Measurements from ENCODE around the gene SPRTN.

The SPRTN gene

DNA sequence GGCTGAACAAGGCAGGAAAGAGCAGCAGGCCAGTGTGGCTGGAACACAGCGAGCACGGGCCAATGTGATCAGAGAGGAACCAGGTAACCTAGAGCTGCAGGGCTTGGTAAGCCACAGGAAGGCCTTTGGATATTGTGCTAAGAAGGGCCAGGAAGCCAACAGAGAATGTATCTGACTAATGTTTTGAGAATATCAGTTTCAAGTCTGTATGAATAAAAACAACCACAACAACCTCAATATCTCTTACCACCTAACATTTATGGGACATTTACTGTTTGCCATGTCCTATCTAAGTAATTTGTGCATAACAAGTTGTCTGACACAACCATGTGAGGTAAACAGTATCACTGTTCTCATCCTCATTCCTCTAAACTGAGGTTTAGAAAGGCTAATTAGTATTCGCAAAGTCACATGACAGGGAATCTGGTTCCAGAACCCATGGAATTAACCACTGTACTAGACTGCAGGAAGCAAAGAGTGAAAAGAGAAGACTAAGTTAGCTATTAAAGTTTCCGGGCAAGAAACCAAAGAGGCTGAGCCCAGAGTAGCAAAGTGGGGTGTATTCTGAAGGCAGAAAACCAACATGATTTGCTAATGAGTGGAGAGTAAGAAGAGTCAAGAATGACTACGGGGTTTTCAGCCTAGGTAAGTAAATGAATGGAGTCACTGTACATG, 38.9 kb downstream of the SPRTN start:
- no peak for DNase-seq (ENCODE audit: low spot score)

DNA sequence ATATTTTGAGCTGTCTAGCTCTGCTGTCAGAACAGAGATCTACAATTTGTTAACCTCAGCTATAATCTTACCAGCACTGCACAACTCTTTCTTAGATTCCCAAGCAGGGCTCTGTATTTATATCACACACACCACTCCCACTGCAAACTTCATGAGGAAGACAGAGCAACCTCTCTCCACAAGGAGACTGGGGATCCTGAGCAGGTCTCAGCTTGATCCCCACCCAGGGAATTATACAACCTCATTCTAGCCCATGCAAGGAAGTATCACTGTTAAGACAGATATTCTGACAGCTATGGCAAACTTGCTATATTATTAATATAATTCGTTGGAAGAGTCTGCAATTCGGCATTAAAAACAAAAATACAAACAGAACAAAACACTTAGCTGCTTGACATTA, 43.6 kb downstream of the SPRTN start:
- DNase-seq (ENCODE audit: low spot score): no peak

DNA sequence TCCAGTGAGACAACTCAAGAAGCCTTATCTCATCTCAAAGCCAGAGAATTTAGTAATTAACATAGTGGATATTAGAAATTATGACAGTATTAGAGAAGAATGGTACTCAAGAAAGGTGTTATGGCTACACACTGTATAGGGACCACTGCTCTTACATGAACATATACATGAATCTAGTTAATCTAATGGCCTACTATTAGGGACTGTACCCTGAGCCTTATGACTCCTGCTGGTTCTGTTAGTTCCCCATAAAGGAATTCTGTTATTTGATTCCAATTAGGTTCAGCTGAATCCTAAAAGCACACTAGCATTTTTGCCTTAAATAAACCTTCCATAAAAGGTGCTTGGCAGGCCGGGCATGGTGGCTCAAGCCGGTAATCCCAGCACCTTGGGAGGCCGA, 44.3 kb downstream of the SPRTN start:
- DNase-seq (ENCODE audit: low spot score): no peak

DNA sequence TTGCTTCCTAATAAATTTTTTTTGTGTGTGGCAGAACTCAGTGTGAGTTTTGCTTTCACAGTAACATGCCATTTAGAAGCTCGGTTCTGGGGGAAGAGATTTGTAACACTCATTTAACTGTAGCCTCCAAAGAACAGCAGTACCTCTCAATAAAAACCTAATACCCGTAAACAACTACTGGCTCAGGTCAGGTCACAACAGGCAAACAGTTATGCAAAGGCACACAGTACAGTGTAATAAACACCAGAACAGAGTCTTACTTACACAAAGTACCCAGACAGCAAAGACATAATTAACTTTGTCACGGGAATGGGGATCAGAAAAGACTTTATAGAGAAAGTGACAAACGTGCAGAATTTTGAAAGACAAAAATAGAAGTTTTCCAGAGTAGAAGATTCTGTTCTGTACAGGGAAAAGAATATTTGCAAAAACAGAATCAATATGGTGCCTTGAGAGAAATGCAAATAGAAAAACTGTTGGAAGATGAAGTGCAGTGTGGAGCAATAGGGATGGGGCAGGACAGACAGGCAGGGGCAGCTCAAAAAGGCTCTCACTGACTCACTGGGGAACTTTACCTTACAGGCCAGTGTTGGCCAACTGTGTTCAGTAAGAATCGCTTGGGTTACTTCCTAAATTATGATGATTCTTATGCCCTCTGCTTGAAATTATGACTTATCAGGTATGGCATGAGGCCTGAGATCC, 45.2 kb downstream of the SPRTN start:
- DNase-seq (ENCODE audit: low spot score): no peak

DNA sequence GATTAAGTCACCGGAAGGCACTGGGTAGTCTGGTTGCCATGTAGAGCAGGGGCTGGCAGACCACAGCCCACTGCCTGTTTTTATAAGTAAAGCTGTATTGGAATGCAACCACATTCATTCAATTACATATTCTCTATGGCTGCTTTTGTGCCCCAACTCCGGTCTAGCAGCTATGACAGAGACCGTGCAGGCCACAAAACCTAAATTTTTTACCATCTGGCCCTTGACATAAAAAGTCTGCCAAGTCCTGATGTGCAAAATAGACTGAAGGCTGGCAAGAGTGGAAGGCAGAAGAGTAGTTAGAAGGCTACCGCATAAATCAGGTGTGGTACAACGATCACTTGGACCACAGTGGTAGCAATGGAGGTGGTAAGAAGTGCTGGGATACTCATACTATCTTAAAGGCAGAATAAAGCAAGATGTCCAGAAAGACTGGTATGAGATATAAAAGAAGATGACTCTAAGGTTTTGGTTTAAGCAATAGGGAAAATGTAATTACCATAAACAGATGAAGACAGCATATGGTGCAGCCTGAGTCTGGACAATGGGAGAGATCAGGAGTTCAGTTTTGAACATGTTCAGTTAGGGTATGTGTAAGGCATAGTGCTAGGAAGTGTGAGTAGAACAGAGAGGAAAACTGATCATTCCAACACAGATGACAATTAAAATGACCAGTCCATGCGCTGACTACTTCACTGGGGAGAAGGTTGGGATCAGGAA, 46.8 kb downstream of the SPRTN start:
- DNase-seq (ENCODE audit: low spot score): no peak

DNA sequence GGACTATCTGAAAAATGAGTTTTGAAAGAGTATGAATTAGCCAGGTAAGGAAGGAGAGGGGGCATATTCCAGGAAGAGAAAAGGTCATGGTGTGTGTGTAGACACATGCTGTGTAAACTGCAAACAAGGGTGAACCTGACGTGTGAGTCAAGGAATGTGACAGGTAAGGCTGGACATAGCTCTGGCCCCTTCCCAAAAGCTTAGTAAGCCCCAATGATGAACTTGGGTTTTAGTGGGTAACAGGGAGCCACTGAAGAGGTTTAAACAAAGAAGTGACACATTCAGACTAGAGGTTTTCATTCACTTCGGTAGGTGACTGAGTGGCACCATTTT, 47.3 kb downstream of the SPRTN start:
- no peak for DNase-seq (ENCODE audit: low spot score)

DNA sequence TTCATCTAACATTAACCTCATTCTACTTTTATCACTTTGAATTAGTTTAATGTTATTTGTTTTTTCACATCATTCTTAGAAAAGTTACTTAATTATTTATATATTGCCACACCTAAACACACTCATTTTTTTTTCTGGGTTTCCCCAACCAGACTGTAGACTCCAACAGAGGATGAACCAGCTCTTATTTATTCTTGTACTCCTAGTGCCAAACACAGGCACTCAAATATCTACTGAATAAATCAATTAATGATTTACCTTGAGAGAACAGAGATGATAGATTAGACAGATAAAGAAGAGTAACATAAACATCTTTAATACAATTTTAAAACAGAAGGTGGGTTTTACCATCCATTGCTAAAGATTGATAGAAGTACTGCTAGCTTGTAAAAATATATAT, 48.4 kb downstream of the SPRTN start:
- no peak for DNase-seq (ENCODE audit: low spot score)

DNA sequence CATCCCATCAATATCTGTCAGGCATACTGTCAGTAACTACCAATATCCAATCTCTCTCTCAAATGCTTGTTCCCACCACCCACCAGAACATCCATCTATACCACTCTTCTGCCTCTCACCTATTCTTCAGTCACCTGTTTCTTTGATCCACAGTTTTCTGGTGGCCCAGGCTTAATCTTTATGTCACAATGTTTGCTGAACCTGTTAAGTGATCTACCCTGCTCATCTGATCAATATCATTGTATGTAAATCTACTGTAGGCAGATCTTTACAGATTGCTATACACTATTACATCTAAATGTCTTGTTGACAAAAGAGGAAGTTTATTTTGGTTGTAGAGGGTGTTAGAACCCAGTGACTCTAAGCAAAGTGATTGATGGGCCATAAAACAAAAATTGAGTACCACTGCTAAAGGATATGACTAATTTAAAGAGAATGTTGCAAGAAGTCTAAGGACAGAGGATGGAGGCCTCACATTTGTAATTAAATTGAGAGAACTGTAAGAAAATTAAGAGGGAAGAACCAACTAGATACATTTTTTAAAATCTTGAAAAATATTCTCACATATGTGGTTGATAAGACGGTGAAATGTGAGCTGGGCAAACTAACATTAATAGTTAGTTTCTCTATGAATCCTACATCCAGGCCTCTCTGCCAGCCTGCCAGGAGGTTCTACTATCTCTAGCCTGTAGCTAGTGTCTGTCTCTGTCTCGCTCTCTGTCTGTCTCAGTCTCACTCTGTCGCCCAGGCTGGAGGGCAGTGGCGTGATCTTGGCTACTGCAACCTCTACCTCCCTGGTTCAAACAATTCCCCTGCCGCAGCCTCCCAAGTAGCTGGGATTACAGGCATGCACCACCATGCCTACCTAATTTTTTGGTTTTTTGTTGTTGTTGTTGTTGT, 49.9 kb downstream of the SPRTN start:
- no peak for DNase-seq (ENCODE audit: low spot score)

DNA sequence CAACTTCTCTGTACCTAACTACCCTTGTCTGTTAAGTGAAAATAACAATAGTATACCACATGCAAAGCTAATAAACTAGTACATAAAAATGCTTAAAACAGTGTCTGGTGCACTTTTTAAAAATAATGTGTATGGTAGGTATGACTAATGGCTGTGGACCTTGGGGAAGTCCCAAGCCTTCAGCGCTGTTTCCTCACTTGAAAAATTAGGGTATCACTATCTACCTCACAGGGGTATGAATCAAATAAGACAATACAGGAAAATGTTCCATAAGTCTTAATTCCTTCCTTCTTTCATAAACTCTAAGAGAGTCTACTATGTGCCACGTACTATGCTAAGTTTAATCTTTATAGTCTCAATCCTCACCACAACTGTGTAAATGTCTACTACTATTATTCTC, 52.0 kb downstream of the SPRTN start:
- DNase-seq (ENCODE audit: low spot score): no peak

DNA sequence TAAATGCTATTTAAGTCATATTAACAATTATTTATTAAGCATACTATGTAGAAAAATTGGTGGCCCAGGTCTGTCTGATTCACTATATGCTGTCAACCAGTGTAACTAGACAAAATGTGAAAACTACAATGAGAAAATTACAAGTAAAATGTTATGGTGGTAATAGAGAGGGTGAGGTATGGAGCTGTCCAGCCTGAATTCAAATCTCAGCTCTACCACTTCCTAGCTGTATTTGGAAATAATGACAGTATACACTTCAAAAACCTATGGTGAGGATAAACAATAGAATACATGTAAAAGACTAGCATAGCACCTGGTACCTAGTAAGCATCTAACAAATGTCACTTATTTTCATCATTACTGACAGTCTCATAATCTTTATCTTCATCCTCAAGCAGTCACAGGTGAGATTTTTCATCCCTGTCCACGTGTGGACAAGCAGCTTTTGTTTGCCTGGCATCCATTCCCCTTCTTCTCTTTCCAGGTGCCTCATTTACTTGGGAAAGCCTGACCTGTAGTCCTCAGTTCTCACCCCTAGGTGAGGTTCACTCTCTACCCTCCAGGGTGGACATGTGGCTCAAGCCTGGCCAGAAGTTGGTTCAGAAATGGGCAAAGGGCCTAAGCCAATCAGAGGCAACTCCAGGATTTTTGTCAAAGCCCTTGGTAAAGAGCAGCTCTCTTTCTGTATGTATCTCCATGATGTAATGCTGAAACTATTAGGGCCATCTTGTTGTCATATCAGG, 54.5 kb downstream of the SPRTN start:
- DNase-seq (ENCODE audit: low spot score): no peak

DNA sequence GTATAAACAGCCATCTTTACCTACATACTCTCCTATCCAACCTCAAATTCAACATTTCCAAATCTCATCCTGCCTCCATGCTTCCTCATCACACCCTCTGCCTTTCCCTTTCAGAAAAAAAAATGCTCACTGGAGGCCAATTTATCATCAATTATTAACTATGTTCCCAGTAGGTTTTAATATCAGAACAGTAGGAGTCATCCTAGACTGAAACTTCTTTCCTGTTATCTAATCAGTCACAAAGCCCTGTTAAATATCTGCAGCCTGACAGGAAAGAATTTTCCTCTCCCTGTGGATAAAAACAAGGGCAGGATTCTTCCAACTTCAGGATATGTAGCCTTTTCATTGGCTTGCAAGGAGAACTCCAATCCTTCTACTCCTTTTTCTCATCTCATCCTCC, 55.6 kb downstream of the SPRTN start:
- no peak for DNase-seq (ENCODE audit: low spot score)

DNA sequence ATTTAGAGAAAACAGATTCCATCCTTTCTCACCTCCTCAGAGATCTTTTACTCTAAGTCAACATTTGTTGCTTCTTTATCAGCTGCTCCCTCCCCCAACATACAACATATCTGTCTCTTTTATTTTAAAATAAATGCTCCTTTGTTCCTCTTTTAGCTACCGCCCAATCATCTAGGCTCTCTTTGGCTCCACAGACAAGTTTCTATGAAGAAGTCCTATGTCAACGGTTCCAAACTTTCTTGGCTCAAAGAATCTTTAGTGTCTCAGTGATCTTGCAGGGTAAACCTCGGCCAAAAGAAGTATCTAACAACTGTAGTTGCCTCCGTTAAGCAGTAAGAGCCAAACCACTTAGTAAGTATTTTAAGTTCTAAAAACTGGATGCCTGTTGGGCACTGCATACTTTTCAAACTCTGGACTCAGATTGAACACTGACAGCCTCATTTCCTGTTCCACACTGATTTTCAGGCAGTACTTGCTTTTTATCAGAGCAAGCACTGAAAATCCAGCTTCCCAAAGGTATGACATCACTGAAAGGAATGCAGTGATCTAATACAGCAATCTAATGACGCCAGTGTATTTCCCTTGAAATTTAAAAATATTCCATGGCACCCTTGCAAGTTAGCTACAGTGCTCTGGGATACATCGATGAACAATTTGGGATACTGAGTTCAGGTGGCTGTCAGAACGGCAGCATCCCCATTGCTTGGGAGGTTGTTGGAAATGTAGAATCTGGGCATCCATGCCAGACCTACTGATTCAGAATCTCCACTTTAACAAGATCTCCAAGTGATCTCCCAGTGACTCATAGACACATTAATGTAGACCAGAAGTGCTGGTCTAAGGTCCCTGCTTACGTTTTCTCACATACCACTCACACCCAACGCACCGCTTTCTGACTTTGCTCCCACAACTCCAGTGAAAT, 57.2 kb downstream of the SPRTN start:
- peak; percentile 73 for DNase-seq (ENCODE audit: low spot score)

DNA sequence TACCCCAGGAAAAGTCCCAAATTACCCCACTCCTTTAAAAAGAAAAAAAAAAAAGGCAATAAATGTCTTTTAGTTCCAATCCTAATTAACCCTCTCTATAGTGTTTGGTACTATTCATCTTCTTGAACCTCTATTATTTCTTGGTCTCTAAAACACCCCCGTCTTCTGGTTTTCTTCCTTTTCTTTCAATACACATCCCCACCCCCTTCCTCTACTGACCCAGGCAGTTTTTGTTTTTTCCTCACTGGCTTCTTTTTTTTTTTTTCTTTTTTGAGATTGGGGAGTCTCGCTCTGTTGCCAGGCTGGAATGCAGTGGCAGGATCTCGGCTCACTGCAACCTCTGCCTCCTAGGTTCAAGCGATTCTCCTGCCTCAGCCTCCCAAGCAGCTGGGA, 57.9 kb downstream of the SPRTN start:
- no peak for DNase-seq (ENCODE audit: low spot score)

DNA sequence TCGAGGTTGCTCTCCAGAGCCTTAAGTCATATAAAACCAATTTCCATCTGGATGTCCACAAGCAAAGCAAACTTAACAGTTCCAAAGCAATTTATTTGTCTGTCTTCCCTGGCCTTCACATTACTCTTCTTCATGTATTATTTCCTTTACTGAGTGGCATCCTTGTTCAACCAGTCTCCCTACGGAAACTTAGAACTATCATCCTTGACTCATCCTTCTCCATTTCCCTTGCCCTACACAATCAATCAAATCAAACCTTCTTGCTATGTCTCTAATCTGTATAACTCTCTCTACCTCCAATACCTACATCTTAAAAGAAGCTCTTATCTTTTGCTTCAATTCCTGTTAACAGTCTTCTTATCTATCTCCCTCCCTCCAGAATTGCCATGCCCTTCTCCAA, 58.5 kb downstream of the SPRTN start:
- no peak for DNase-seq (ENCODE audit: low spot score)

DNA sequence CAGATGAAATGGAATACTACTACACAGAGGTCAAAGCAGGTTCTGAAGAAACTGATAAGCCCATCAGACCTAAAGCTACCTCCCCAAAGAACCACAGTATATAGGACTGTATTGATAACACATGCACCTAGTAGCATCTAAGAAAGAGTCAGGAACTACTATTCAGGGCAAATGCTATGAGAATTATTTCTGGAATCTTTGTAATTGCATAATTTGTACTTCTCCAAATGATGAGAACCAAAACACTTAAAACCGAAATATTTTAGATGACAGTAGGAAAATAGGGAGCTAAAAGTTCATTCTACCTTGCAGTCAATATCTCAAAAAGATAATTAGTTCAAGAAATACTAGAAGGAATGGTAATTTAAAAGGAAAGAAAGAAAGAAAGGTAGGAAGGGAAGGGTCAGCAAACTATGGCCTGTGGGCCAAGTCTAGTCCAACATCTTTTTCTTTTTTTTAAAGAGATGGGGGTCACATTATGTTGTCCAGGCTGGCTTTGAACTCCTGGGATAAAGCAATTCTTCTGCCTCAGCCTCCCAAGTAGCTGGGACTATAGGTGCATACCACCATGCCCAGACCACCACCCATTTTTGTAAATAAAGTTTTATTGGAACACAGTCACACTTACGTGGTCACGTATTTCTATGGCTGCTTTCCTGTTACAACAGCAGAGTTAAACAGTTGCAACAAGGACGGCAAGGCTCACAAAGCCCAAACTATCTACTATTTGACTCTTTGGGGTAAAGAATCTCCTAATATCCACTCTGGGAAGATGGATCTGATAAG, 60.0 kb downstream of the SPRTN start:
- no peak for DNase-seq (ENCODE audit: low spot score)

DNA sequence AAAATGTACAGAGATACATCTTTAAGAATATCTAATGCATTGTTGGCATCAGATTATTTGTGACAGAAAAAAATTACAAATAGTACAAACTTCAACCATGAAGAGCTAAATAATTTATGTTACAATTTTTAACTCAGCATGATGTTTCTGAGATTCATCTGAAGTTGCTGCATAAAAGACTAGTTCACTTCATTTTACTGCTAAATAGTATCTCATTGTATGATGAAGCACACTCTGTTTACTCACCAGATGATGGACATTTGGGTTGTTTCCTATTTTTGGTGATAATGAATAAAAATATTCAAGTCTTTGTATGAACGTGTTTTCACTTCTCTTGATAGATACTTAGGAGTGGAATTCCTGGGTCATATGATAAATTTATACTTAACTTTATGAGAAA, 63.4 kb downstream of the SPRTN start:
- DNase-seq (ENCODE audit: low spot score): no peak

DNA sequence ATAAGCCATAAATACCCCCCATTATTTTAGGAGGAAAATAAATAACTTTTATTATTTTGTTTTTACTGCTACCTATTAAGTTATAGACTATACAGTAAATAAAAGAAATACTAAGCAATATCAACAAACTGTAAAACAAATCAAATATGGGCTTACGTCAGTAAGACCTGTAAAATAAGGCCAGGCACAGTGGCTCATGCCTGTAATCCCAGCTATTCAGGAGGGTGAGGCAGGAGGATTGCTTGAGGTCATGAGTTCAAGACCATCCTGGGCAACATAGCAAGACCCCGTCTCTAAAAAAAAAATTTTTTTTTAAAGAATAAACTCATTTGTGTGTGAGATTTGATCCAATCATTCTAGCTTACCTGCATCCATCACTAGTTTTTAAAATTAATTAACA, 66.2 kb downstream of the SPRTN start:
- DNase-seq (ENCODE audit: low spot score): no peak

Measured in AG08396 (cell line).